Fibroblast of skin of right biceps (primary cell): ENCODE results near the gene SLC9A7.
"Not testable (repeated sequence)": the region's sequence is repeated elsewhere in the genome, so short reads cannot be mapped to it uniquely, and the experiment has no call there.

Experiments used
- DNase-seq: peaks from one replicate; pipeline ENCODE4 v3.0.0-alpha.2; 2013

The SLC9A7 gene

GRCh38 chrX:46758956-46759644 lies at the start of gene SLC9A7:
Gene SLC9A7 (minus strand): TSS chrX:46759118. CDS start chrX:46759029, 89 bp downstream.
- DNase-seq, result peak; percentile 72

GRCh38 chrX:46805270-46805669 lies 46.4 kb upstream of the SLC9A7 start:
- no peak for DNase-seq

GRCh38 chrX:46803140-46803539 lies 44.2 kb upstream of the SLC9A7 start:
- DNase-seq, result no peak

GRCh38 chrX:46796574-46797191 lies 37.8 kb upstream of the SLC9A7 start:
- peak; percentile 63 for DNase-seq

GRCh38 chrX:46793386-46794143 lies 34.6 kb upstream of the SLC9A7 start:
- DNase-seq, result no peak

- no peak for DNase-seq
Measured at GRCh38 chrX:46792810-46793188, 33.9 kb upstream of the SLC9A7 start.

GRCh38 chrX:46791927-46792809 lies 33.2 kb upstream of the SLC9A7 start:
- DNase-seq, result peak; percentile 95

GRCh38 chrX:46788902-46789301 lies 30.0 kb upstream of the SLC9A7 start:
- DNase-seq, result peak; percentile 79

GRCh38 chrX:46784437-46784836 lies 25.5 kb upstream of the SLC9A7 start:
- DNase-seq, result not testable (repeated sequence)

GRCh38 chrX:46782034-46782433 lies 23.1 kb upstream of the SLC9A7 start:
- DNase-seq, result no peak

GRCh38 chrX:46777971-46778810 lies 19.3 kb upstream of the SLC9A7 start:
- DNase-seq, result peak; percentile 46

GRCh38 chrX:46770817-46771163 lies 11.9 kb upstream of the SLC9A7 start:
- peak; percentile 93 for DNase-seq

GRCh38 chrX:46770000-46770816 lies 11.3 kb upstream of the SLC9A7 start:
- peak; percentile 80 for DNase-seq

GRCh38 chrX:46762963-46763362 lies 4.0 kb upstream of the SLC9A7 start:
- no peak for DNase-seq

- peak; percentile 72 for DNase-seq
Measured at GRCh38 chrX:46759645-46759974, 692 bp upstream of the SLC9A7 start.

GRCh38 chrX:46758163-46758955 lies 559 bp downstream of the SLC9A7 start:
- DNase-seq, result peak; percentile 11

GRCh38 chrX:46757593-46757992 lies 1.3 kb downstream of the SLC9A7 start:
- peak; percentile 24 for DNase-seq

- no peak for DNase-seq
Measured at GRCh38 chrX:46757052-46757451, 1.9 kb downstream of the SLC9A7 start.

GRCh38 chrX:46755671-46756070 lies 3.2 kb downstream of the SLC9A7 start:
- DNase-seq, result no peak

- no peak for DNase-seq
Measured at GRCh38 chrX:46754586-46755061, 4.3 kb downstream of the SLC9A7 start.
